A549 (cell line): Measurements from ENCODE around the gene ROBO3.

ENCODE experiments used
- BHLHE40 ChIP-seq: IDR thresholded peaks from 2 replicates; pipeline ENCODE4 v1.6.1; 2012; ENCODE audit warnings: low read depth, low read length, inconsistent platforms
- CHD4 ChIP-seq: fragments of 200-600 bp; sonication (generic); IDR thresholded peaks from 2 replicates; pipeline ENCODE4 v1.6.1; 2016; ENCODE audit warnings: antibody characterized with exemption, mild to moderate bottlenecking, borderline replicate concordance
- EHMT2 ChIP-seq: fragments of 200-600 bp; sonication (generic); IDR thresholded peaks from 2 replicates; pipeline ENCODE4 v1.6.1; 2016; ENCODE audit warnings: antibody characterized with exemption, low read depth, mild to moderate bottlenecking, moderate library complexity
- ESRRA ChIP-seq: fragments of 150-350 bp; IDR thresholded peaks from 2 replicates; pipeline ENCODE4 v1.6.1; 2014; ENCODE audit warnings: mild to moderate bottlenecking, low read length, borderline replicate concordance
- KDM1A ChIP-seq: fragments of 200-600 bp; sonication (generic); IDR thresholded peaks from 2 replicates; pipeline ENCODE4 v1.6.1; 2016; ENCODE audit warnings: low read depth, mild to moderate bottlenecking
- MAZ ChIP-seq: fragments of 150-350 bp; IDR thresholded peaks from 2 replicates; pipeline ENCODE4 v1.6.1; 2014; ENCODE audit warnings: antibody characterized with exemption, low read depth, low read length, borderline replicate concordance
- PHF8 ChIP-seq: fragments of 200-600 bp; sonication (generic); IDR thresholded peaks from 2 replicates; pipeline ENCODE4 v1.6.1; 2016; ENCODE audit warnings: low read depth, mild to moderate bottlenecking, antibody characterized with exemption, moderate library complexity, borderline replicate concordance
- POLR2A ChIP-seq: IDR thresholded peaks from 2 replicates; pipeline ENCODE4 v1.6.1; 2012; ENCODE audit warnings: mild to moderate bottlenecking, low read length
- POLR2AphosphoS2 ChIP-seq: conservative IDR thresholded peaks from 2 replicates; pipeline ENCODE4 v1.6.1; 2012; ENCODE audit warnings: low read length, improper control_type of control experiment, inconsistent platforms
- RFX5 ChIP-seq: fragments of 450-650 bp; IDR thresholded peaks from 2 replicates; pipeline ENCODE4 v1.7.1; 2014; ENCODE audit warnings: antibody characterized with exemption, mild to moderate bottlenecking, moderate library complexity
- SMC3 ChIP-seq: fragments of >200 bp; sonication (Bioruptor Twin); formaldehyde crosslinking; IDR thresholded peaks from 3 replicates; pipeline ENCODE4 v1.6.1; 2018; ENCODE audit warnings: inconsistent platforms
- ZFP36 ChIP-seq: fragments of 450-650 bp; IDR thresholded peaks from 2 replicates; pipeline ENCODE4 v1.6.1; 2014; ENCODE audit warnings: borderline replicate concordance; ENCODE audit not compliant: partially characterized antibody
- TF ChIP-seq, protein P1 (sequence below): fragments of >200 bp; sonication (Bioruptor Twin); formaldehyde crosslinking; IDR thresholded peaks from 3 replicates; pipeline ENCODE4 v1.5.1; 2016
- TF ChIP-seq, protein P2 (sequence below): fragments of >200 bp; sonication (Bioruptor Twin); formaldehyde crosslinking; IDR thresholded peaks from 2 replicates; pipeline ENCODE4 v1.6.1; 2016

DNA sequence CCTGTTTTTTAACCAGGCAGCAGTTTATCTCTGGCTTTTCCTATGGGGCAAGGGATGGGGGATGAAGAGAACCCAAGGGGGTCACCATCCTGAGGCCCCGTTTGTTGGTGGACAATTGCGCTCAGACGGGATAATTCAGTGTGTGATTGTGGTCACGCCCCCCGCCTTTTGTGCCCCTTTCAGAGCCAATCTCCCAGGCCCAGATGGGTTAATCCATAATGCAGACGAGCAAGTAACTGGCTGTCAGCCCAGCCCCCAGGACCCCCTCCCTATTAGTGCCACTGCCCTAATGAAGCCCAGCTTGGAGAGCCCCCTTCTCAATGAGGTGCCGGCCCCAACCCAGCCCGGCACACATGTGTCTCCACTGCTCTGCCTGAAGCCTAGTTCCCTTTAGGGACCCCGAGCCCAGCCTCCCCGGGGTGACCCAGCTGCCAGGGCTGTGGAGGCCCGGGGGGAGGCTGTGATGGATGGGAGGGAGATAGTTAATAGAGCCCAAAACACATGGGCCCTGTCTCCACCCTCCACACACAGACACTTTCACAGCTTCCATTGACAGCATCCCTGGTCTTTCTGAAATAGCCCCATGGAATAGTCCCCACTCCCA is 19.1 kb upstream of the ROBO3 start:
- TF ChIP-seq RFX5 = no peak
- TF ChIP-seq, protein P1, sequence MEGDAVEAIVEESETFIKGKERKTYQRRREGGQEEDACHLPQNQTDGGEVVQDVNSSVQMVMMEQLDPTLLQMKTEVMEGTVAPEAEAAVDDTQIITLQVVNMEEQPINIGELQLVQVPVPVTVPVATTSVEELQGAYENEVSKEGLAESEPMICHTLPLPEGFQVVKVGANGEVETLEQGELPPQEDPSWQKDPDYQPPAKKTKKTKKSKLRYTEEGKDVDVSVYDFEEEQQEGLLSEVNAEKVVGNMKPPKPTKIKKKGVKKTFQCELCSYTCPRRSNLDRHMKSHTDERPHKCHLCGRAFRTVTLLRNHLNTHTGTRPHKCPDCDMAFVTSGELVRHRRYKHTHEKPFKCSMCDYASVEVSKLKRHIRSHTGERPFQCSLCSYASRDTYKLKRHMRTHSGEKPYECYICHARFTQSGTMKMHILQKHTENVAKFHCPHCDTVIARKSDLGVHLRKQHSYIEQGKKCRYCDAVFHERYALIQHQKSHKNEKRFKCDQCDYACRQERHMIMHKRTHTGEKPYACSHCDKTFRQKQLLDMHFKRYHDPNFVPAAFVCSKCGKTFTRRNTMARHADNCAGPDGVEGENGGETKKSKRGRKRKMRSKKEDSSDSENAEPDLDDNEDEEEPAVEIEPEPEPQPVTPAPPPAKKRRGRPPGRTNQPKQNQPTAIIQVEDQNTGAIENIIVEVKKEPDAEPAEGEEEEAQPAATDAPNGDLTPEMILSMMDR = no peak
- no peak for TF ChIP-seq ESRRA
- no peak for TF ChIP-seq POLR2A
- TF ChIP-seq SMC3 = no peak
- TF ChIP-seq POLR2AphosphoS2 = no peak
- TF ChIP-seq BHLHE40 = no peak
- TF ChIP-seq, protein P2, sequence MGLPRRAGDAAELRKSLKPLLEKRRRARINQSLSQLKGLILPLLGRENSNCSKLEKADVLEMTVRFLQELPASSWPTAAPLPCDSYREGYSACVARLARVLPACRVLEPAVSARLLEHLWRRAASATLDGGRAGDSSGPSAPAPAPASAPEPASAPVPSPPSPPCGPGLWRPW = no peak
- TF ChIP-seq EHMT2 = no peak
- TF ChIP-seq PHF8 = no peak
- no peak for TF ChIP-seq CHD4
- no peak for TF ChIP-seq MAZ
- no peak for TF ChIP-seq KDM1A
- no peak for TF ChIP-seq ZFP36
